ENCODE measurements around the gene PRKCZ.

Gene PRKCZ

GRCh38 chr1:2179283-2180013 lies 129.2 kb downstream of the PRKCZ start:
- DNase-seq (ENCODE audit: low read depth), result no peak

- no peak for DNase-seq (ENCODE audit: low read depth)
Observed at GRCh38 chr1:2180297-2181245, 130.4 kb downstream of the PRKCZ start.

GRCh38 chr1:2181271-2181670 lies 131.1 kb downstream of the PRKCZ start:
- no peak for DNase-seq (ENCODE audit: low read depth)

GRCh38 chr1:2181752-2182151 lies 131.5 kb downstream of the PRKCZ start:
- DNase-seq (ENCODE audit: low read depth), result no peak

GRCh38 chr1:2182376-2182775 lies 132.2 kb downstream of the PRKCZ start:
- no peak for DNase-seq (ENCODE audit: low read depth)

- DNase-seq (ENCODE audit: low read depth), result no peak
Observed at GRCh38 chr1:2183937-2184334, 133.7 kb downstream of the PRKCZ start.

GRCh38 chr1:2184531-2184930 lies 134.3 kb downstream of the PRKCZ start:
- no peak for DNase-seq (ENCODE audit: low read depth)

- DNase-seq (ENCODE audit: low read depth), result no peak
Observed at GRCh38 chr1:2184934-2185333, 134.7 kb downstream of the PRKCZ start.

GRCh38 chr1:2185880-2186855 lies 136.0 kb downstream of the PRKCZ start:
- DNase-seq (ENCODE audit: low read depth), result no peak

GRCh38 chr1:2186901-2187300 lies 136.7 kb downstream of the PRKCZ start:
- DNase-seq (ENCODE audit: low read depth), result no peak

- no peak for DNase-seq (ENCODE audit: low read depth)
Observed at GRCh38 chr1:2187619-2188018, 137.4 kb downstream of the PRKCZ start.

GRCh38 chr1:2188336-2188735 lies 138.1 kb downstream of the PRKCZ start:
- no peak for DNase-seq (ENCODE audit: low read depth)

GRCh38 chr1:2189459-2190425 lies 139.5 kb downstream of the PRKCZ start:
- DNase-seq (ENCODE audit: low read depth), result peak; percentile 83

GRCh38 chr1:2190491-2190976 lies 140.3 kb downstream of the PRKCZ start:
- no peak for DNase-seq (ENCODE audit: low read depth)

GRCh38 chr1:2192031-2192995 lies 142.1 kb downstream of the PRKCZ start:
- DNase-seq (ENCODE audit: low read depth), result no peak

GRCh38 chr1:2193514-2194281 lies 143.5 kb downstream of the PRKCZ start:
- DNase-seq (ENCODE audit: low read depth), result no peak

- peak; percentile 56 for DNase-seq (ENCODE audit: low read depth)
Observed at GRCh38 chr1:2194319-2194897, 144.2 kb downstream of the PRKCZ start, which contains the start of gene FAAP20. Gene FAAP20, minus strand, starts transcription at chr1:2194772. Its CDS starts 23 bp downstream, at chr1:2194749.
